NCI-H524 treated with DMSO at 0.1 percent for 48 hours (cell line): ENCODE measurements around the gene COMMD2.
A peak's percentile ranks its signal among the peaks of the same experiment; 100 is the strongest.

Experiments
- DNase-seq: peaks from one replicate; lab custom pipeline; 2025; lab: John Stamatoyannopoulos, UW

COMMD2 gene

DNA sequence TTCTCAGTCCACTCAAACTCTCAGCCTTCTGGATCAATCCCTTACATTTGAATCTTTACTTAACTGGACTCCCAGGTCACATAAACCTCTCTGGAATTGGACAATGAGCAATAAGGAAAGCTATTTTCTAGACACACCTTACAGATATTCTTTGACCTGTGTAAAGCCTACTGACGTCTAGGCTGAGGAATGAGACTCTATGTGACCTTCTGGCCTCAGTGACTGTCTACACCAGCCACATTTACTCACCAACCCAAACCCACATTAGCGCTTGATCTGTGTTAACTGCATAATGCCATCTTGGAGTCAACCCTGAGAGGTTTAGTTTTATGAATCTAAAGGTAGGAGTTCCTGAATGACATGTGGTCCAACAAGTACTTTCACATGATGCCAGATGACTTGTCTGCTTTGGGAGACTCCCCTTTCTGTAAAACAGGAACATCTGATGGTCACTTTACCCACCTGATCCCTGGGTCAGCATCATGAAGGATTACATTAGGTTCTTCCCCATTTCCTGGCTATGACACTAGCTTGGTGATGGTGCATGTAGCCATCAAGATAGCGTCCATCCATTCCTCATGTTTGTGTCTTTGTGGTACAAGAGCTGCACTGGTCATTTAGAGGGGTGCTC is 11.4 kb upstream of the COMMD2 start:
- no peak for DNase-seq

DNA sequence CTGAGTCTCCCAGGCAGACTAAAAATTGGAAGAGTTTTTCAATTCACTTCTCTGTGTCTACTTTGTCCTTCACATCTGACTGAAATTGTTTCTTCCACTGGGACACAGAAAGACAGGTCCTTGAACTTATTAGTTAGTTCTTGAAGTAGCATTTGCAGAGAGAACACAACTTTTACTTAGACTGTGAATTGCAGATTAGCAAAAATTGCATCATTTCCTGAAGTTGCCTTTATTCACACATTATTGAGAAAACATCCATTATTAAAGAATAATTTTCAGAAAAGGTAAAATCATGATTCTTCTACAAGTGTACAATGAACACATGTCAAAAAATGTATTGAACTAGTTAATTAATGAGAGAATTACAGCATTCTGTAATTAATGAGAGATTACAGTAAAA is 1.4 kb upstream of the COMMD2 start:
- no peak for DNase-seq

DNA sequence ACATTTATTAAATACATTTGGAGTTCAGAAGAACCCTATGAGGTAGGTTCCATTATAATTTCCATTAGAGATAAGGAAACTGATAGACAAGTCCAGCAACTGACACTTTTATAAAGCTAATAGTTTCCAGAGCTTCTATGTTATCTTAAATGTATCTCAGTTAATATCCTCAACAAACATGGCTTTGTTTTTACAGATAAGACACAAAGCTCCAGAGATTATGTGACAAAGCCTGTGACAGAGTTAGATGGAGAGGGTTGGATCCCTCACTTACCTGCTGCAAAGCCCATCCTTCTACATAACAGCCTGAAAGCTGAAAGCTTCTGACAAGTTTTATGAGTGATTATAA is 473 bp upstream of the COMMD2 start:
- DNase-seq, result no peak

DNA sequence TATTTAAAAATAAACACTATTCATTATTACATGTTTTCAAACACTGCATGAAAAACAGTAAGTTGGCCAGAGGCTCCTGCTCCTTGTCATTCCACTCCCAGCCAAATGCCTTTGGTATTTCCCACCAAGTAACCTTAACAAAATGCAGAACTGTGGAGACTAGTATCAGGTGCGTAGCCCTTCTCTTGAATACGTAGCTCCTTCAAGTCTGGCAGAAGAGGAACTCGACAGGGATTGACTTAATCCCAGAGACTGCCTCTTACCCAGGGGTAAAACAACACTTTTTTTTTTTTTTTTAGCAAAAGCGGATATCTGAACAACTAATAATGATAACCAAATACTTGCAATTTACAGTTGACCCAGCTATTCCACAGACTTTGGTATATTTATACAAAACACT is 738 bp downstream of the COMMD2 start:
- DNase-seq, result no peak

DNA sequence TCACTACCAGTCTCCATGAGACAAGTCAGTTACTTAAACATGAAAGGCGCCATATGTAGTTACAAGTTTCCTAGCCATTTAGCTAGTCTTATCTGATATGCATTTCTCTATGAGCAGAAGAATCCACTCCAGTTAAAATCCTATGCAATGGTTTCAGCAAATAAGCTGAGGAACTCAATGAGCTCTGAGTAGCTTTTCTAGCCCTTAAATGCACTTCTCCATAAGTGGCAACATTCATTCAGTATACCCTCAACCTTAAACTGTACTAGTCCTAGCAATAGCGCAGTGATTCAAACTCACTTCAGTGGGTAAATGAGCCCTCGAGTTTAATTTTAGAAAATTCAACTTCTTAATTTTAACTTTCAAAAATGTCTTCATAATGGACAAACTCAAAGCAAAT is 7.7 kb downstream of the COMMD2 start:
- DNase-seq, result no peak

DNA sequence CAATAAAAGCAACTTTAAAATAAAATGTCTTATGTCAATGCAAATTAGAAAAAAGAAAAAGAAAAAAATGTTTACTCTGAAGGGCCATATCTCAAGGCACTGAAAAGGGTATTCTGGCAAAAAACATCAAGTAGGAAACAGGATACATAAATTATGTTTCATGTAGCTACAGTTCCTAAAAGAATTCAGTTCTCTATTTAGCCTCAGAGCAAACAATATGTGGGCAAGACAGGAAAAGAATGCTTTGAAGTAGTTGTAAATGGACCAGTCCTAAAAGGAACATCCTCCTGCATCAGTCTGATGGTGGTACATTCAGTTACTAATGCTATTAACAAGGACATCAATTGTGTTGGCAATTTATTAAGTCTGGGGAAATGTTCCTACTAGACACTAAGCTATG is 8.1 kb downstream of the COMMD2 start:
- no peak for DNase-seq

DNA sequence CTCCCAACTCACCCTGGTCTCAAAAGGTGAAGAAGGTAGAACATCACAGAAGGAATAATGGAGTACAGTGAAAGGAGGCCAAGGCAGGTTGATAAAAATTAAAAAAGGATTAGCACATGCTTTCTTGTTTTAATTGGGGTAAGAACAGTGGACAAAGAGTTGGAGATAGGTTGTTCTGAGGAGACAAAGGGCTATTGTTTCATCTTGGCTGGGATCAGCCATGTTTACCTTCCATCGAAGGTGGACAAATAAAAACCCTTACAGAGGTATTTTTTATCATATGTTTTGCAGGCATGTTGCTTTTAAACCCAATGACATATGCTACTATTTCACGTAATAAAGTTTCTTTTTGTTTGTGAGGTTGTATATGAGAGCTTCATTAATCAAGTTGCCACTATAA is 12.9 kb downstream of the COMMD2 start:
- no peak for DNase-seq

DNA sequence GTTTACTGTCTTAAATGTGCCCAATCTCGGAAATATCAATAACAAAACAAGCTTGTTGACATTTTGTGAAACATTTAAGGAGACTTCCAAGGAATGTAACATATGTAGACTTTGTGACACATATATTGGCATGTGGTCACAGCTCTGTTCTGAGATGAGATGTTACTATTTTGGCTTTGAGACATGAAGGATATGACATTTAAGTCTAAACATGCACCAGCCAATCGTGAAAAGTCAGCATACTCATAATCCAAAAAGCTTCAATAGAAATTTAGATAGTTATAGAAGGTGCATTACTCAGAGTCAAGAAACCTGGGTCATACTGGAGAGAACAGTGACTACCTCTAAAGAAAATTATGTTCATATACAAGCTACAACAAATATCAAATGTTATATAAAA is 13.4 kb downstream of the COMMD2 start:
- no peak for DNase-seq

DNA sequence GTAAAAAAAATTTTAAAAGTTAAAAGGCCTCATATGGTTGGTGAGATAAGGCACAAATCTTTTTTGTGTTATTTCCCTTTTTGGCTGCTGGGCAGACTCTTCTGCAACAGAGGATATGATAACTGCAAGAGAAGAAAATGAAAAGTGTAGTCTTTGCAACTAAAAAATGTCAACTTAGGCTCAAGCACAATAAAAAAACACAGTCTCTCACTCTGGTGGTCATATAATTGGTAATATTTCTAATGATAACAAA is 15.4 kb downstream of the COMMD2 start:
- DNase-seq, result no peak

DNA sequence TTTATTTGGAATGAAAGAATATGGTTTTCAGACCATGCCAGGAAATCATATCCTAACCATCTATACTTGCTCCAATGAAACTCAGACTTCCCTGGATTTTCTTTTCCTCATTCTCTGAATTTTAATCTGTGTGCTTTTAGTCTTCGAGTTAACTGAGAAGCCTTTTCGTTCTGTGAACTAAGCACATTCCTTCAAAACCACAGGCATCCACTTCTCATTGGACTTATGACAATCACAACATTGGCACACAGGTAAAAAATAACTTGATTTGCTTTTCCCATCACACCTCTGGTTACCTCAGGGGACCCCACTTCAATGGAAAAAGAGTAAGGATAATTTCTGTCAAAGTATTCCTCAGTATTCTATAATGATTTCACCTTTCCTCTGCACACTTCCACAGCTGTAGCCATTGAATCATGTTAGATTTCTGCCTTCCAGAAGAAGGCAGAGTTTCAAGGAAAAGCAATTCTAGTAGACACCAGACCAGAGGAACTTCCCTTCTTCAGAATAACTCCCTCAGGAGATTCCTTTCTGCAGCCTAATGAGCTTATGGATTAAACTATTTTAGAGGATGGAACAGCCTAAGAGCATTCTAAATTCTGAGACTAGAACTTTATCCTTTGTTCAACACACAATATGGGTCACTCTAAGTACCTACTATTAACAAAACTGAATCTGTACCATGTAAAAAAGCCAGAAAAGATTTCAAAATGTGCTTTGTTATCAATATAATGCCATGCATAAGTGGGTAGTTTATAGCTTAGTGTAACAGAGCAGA is 15.9 kb downstream of the COMMD2 start:
- DNase-seq, result no peak

DNA sequence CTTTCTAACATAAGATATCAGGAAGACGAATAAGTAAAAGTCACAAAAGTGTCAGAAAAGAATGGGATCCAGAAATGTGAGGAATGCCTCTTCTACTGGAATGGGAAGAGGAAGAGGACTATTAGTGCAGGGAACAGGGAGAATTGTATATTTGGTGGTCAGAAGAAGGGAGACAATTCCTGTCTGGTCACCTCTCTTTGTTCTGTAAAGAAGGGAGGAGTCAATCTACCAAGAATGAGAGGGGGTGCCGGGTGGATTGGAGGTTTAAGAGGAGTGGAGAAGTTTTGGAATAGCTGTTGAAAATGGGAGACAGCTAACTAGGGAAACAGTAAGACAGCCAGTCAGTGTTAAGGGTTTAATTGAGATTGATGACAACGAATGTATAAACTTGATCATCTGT is 20.1 kb downstream of the COMMD2 start:
- DNase-seq, result no peak

DNA sequence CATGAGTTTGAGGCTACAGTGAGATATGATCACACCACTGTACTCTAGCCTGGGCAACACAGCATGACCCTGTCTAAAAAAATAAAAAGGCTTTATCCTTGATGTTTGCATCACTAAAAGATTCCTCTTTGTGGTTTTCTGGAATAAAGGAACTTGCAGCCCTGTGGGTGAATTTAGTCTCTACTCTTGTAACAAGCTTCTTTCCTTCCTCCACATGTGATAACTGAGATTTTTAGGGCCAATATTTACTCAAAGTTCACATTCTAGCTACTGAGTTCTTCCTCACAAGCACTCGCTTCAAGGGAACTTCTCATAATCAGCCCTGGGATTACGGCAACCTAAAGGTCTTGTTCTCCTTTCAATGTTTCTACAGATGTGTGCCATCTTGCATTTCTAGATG is 24.6 kb downstream of the COMMD2 start:
- DNase-seq, result no peak

DNA sequence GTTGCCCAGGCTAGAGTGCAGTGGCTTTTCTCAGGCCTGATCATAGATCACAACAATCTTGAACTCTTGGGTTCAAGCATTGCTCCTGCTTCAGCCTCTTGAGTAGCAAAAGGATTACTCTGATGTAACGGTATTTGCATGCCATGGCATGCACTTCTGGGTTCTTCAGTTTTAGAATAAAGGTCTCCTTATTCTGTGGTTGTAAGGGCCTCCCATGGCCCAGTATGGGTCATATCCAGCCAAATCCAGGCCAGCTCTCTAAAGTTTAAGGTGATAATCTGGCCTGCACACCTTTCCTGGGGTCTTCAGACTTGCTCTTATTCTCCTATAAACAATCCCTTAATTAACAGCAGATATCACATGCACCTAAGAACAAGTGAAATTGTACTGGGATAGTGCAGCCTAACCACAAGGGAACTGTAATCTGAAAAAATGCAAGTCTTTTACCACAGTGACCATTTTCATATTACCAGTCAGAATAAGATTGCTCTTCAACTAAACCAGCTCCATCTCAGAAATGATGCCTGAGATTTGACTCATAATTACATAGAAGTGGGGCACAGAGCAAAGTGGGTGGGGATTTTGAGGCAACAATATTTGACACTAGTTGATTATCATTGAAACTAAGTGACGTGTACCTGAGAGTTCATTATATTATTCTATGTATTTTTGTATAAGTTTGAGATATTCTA is 25.4 kb downstream of the COMMD2 start:
- DNase-seq, result no peak

DNA sequence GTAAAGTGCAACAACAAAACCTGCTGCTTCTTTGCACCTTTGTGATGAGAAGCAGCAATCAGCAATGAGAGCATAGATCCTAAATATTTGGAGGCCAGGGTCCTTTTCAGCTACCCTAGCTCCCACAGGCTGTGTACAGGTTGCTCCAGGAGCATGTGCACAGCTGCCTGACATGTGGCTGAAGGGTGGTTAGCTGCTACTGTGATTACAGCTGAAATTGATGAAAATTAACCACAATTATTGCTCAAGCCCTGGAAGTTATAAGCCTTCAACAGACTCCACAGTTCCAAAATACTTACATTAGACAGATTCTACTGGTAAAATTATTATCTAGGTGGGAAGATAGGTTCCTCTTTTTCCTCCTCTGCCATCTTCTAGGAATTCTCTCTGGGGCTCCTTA is 28.5 kb downstream of the COMMD2 start:
- no peak for DNase-seq

DNA sequence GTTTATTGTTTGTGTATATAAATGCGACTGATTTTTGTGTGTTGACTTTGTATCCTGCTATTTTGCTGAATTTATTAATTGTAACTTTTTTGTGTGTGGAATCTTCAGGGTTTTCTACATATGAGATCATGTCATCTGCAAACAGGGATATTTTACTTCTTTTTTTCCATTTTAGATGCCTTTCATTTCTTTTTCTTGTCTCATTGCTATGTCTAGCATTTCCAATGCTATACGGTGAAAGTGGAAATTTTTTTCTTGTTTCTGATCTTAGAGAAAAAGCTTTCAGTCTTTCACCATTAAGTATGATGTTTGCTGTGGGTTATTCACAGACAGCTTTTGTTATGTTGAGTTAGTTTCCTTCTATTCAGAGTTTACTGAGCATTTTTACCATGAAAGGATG is 31.4 kb downstream of the COMMD2 start:
- no peak for DNase-seq

DNA sequence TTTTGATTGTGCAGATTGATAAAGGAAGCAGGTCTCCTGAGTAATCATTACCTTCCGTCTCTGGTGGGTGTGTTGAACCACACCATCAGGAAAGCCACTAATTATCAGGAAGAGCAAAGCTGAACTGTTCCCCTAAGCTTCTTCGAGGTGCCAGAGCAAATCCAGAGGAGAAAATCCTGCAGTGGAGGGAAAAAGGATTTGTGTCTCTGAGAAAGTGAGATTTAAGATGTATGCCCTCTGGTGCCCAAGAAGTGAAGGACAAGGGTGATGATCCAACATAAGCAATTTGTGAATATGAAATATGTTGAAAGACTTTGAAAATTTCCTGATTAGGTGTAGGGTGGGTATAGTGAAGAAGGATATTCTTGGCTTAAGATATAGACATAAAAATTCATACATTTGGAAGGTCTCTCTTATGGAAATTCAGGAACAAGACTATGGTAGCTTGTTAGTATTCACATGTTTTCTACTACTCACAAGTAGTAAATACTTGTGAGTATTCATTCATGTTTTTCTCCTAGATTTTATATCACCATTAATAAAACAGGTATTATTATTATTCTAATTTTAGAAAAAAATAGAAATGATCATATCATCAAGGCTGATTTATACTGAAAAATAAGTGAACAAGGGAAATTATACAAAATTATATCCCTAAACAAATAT is 34.8 kb downstream of the COMMD2 start:
- DNase-seq, result peak; percentile 39

DNA sequence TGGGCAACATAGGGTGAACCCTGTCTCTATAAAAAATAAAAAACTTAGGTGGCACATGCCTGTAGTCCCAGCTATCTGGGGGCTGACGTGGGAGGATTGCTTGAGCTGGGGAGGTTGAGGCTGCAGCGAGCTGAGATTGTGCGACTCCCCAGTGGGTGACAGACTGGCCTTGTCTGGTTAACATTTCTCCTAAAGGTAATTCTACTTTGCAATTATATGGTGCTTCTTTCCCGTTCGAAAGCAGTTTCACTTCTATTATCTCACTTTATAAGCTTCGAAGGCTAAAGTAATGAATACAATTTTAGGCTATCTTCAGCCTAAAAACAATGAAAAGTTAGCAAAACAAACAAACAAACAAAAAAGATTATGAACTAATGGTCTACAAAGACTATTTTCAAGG is 35.3 kb downstream of the COMMD2 start:
- DNase-seq, result no peak

DNA sequence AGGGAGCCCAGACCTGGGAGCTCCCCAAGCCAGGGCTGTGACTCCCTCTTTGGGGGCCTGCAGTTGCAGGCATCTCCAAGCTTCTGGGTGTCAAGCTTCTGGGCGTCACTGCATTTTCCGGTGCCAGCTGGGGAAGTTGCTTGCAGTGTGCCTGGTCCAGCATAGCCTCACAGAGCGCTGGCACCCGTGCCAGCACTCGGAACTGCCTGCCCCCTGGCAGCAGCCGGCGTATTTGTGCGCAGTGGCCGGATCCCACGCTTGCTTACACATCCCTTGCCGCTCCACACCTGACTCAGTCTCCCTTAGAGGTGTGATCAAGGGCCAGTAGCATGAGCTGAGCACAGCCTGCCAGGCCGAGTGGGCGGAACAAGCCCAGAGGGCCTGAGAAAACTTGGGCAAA is 37.0 kb downstream of the COMMD2 start:
- no peak for DNase-seq

DNA sequence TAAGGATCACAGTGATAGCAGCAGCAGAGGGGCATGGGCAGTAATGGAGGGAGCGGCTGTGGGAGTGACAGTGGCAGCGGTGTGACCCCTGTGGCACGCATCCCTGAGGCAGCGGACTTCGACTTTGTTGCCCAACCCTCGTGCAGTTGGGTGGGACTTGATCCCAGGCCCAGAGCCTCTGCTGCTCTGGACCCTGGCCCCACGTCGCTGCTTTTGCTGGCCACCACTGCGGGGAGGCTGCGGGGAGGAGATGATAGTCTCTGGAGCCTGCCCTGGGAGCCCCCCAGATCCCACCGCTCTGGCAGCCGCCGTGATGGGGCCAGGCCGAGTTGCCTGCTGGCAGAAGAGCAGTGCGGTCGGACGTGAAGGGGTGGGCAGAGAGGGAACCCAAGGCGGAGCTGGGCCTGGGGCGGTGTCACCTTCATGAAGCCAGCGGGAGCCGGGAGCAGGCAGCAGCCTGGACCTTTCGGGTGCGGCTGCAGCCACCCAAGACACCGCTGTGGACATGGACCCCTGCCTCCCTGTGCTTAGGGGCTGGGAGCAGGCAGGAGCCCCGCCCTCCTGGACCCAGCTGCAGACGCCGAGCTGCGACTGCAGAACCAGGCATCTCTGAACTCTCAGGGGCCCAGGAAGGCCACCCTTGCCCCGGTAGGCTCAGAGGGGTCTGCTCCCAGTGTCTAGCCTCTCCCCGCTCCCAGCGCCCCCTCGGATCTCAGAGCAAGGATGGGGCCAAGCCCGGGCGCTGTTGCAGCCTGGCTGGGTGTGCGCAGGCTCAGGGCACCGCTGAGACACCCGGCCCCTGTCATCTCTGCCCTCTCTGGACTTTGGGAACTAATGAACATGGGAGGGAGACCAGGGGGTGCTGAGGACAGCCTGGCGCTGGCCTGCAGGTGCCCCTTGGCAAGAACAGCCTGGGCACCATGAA is 38.3 kb downstream of the COMMD2 start:
- DNase-seq, result no peak

DNA sequence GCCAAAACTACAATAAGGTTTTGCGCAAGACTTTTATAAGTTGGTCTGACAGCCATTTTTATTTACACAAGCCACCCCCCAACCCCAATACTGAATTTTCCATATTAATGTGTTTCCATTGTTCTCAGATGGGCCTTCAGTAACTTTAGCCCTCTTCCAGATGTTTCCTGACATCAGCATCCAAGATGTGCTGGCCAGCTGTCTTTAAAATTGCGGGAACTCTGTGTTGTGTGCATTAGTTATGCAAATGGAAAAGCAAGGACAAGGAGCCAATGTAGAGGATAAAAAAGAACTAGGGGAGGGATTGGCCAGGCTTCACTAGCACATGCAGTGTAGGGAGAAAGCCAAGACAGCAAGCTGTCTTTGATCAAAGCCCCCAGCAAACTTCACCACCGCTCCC is 45.4 kb downstream of the COMMD2 start:
- DNase-seq, result no peak

DNA sequence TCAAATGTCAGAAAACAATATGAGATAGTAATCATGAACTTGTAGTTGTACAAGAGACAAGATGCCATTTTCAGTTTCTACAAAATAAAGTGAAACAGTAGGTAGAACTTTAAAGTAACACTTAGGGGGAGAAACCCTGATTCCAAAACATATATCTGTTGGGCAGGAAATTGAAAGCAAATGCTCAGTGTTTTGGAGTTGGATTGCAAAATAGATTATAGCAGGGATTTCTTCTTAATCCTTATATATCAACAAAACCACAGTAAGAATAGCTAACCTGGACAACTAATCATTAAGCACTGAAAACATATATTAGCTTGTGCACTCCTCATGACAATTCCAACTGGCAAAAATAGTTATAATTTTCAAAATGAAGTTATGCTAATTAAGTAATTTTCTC is 46.9 kb downstream of the COMMD2 start:
- no peak for DNase-seq

DNA sequence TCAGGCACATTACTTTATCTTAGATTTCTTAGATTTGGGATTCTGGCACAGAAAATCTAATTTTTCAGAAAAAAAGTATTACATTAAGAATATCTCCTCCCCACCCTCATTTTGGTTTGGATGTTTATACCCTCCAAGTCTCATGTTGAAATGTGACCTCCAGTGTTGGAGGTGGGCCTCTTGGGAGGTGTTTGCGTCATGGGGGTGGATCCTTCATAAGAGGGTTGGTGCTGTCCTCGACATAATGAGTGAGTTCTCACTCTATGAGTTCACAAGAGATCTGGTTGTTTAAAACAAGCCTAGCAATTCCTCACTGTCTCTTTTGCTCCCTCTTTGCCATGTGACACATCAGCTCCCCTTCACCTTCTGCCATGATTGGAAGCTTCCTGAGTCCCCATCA is 48.8 kb downstream of the COMMD2 start:
- no peak for DNase-seq
